Keratinocyte (primary cell): ENCODE results near the gene NPLOC4. TPM values are rescaled to one million over a fixed set of nuclear protein-coding genes. Genes with fewer than 3 reads are reported as not detected.

ENCODE experiments used
- DNase-seq: peaks from one replicate; pipeline ENCODE4 v3.0.0-alpha.2; 2011; ENCODE audit warnings: low read depth, missing footprints, low spot score
- FAIRE-seq: peaks from 2 replicates; lab custom pipeline; 2011; peaks lifted over from hg19 to GRCh38; lab: Jason Lieb, UNC
- H2AFZ ChIP-seq: 2 replicates; pipeline ENCODE4 v1.6.0; 2012; ENCODE audit warnings: low read length, control low read depth, inconsistent platforms; ENCODE audit not compliant: control insufficient read depth
- H3K27ac ChIP-seq: 2 replicates; pipeline ENCODE4 v1.5.1; 2011; ENCODE audit warnings: low read length; ENCODE audit not compliant: control insufficient read depth, insufficient read depth
- H3K27me3 ChIP-seq: 3 replicates; pipeline ENCODE4 v1.6.0; 2011; ENCODE audit warnings: low read length; ENCODE audit not compliant: control insufficient read depth, insufficient read depth; ENCODE audit errors: extremely low read depth
- H3K36me3 ChIP-seq, 2 experiments: 2 replicates in 1 of 2; 3 replicates in 1 of 2; pipeline ENCODE4 v1.5.1; 2011; ENCODE audit warnings: low read length in 2 of 2, mild to moderate bottlenecking in 1 of 2; ENCODE audit not compliant: control insufficient read depth in 2 of 2, insufficient read depth in 2 of 2; ENCODE audit errors: extremely low read depth in 1 of 2
- H3K4me1 ChIP-seq: 3 replicates; pipeline ENCODE4 v1.5.1; 2011; ENCODE audit warnings: low read length; ENCODE audit not compliant: control insufficient read depth, insufficient read depth; ENCODE audit errors: extremely low read depth
- H3K4me2 ChIP-seq: 3 replicates; pipeline ENCODE4 v1.6.0; 2011; ENCODE audit warnings: low read depth, low read length; ENCODE audit not compliant: control insufficient read depth, insufficient read depth; ENCODE audit errors: extremely low read depth
- H3K4me3 ChIP-seq, 3 experiments: fragments of 200-600 bp in 1 of 3; sonication (generic) in 1 of 3; 2 replicates in 2 of 3; 3 replicates in 1 of 3; pipeline ENCODE4 v1.5.1; 2011 to 2016; ENCODE audit warnings: low read length in 3 of 3, mild to moderate bottlenecking in 3 of 3, control low read depth in 2 of 3, inconsistent platforms in 1 of 3, low read depth in 1 of 3, mixed read lengths in 1 of 3, mixed run types in 1 of 3, moderate library complexity in 1 of 3; ENCODE audit not compliant: control insufficient read depth in 2 of 3, insufficient read depth in 2 of 3; ENCODE audit errors: extremely low read depth in 1 of 3
- H3K79me2 ChIP-seq: 2 replicates; pipeline ENCODE4 v1.6.0; 2012; ENCODE audit warnings: low read length; ENCODE audit not compliant: control insufficient read depth, insufficient read depth
- H3K9ac ChIP-seq: 3 replicates; pipeline ENCODE4 v1.6.0; 2011; ENCODE audit warnings: low read length; ENCODE audit not compliant: control insufficient read depth, insufficient read depth; ENCODE audit errors: extremely low read depth
- H3K9me1 ChIP-seq: 3 replicates; pipeline ENCODE4 v1.6.0; 2011; ENCODE audit warnings: low read length; ENCODE audit not compliant: control insufficient read depth, insufficient read depth; ENCODE audit errors: extremely low read depth
- H3K9me3 ChIP-seq: 2 replicates; pipeline ENCODE4 v1.5.1; 2012; ENCODE audit warnings: low read depth, low read length; ENCODE audit not compliant: control insufficient read depth
- H4K20me1 ChIP-seq: 3 replicates; pipeline ENCODE4 v1.6.0; 2011; ENCODE audit warnings: low read length; ENCODE audit not compliant: control insufficient read depth, insufficient read depth; ENCODE audit errors: extremely low read depth
- CTCF ChIP-seq, 3 experiments: IDR thresholded peaks in 1 of 3; conservative IDR thresholded peaks in 1 of 3; optimal IDR thresholded peaks in 1 of 3; 2 replicates in 2 of 3; 3 replicates in 1 of 3; pipeline versions ENCODE3 to v1.5.1; 2011; ENCODE audit warnings: low read length in 3 of 3, mild to moderate bottlenecking in 3 of 3, moderate library complexity in 2 of 3, control low read depth in 1 of 3, inconsistent platforms in 1 of 3; ENCODE audit not compliant: insufficient read depth in 2 of 3; ENCODE audit errors: extremely low read depth in 1 of 3
- EZH2 ChIP-seq: IDR thresholded peaks from one replicate; pipeline ENCODE4 v1.6.1; 2012; ENCODE audit warnings: inconsistent platforms, mild to moderate bottlenecking, low read length, moderate library complexity
- dilution Hi-C: fragments of 300-500 bp; cut with MboI; formaldehyde crosslinking; loops from one replicate; pipeline ENCODE4 v1.7.0; 2020; ENCODE audit warnings: low sequenced_read_pairs; ENCODE audit not compliant: extremely low pct_ligation_motif_present
- polyA plus RNA-seq, 5 experiments: library from polyadenylated mRNA; depleted of rRNA in 3 of 5; stranded (reverse) in 3 of 5; stranded (forward) in 1 of 5; unstranded in 1 of 5; fragments of >200 nt; gene quantifications; 1 replicate in 1 of 5; 2 replicates in 3 of 5; 3 replicates in 1 of 5; pipeline versions ENCODE4 v1.2.1 to v1.2.3, GENCODE V29; 2011 to 2012; ENCODE audit warnings: missing spikeins in 2 of 5, low read depth in 1 of 5, low replicate concordance in 1 of 5

Gene NPLOC4
- polyA plus RNA-seq, 1 donor (not counting 4 experiments of a cell fraction or from before 2014, with no cell fraction given) = 64.0 TPM

GRCh38 chr17:81556863-81557262 is 80.0 kb downstream of the NPLOC4 start:
- no peak for DNase-seq
- Histone ChIP-seq H3K9me3 (no peaks in the 10 kb centered on the region), H3K27ac (no peak overlapping the region), H3K27me3 (no peaks in the 10 kb centered on the region), H4K20me1 (peaks cover 3% of the 10 kb centered on the region), H3K36me3 (peaks cover 19 to 27% of the 10 kb centered on the region in 2 experiments), H2AFZ (no peak overlapping the region), H3K4me1 (peaks cover 13% of the 10 kb centered on the region), H3K79me2 (peaks cover under 1% of the 10 kb centered on the region), H3K9me1 (no peaks in the 10 kb centered on the region), H3K4me3 (no peak overlapping the region), H3K4me2 (no peak overlapping the region), H3K9ac (no peak overlapping the region)
- no peak for TF ChIP-seq EZH2
- TF ChIP-seq CTCF (optimal IDR thresholded peaks at IDR 0.05 in 1 of 3, IDR thresholded peaks at IDR 0.05 in 1 of 3, conservative IDR thresholded peaks at IDR 0.05 in 1 of 3; ENCODE audit: extremely low read depth in 1 of 3, insufficient read depth in 2 of 3, low read length in 3 of 3) = no peak
- FAIRE-seq = no peak
- dilution Hi-C loops = no loop called here

DNA sequence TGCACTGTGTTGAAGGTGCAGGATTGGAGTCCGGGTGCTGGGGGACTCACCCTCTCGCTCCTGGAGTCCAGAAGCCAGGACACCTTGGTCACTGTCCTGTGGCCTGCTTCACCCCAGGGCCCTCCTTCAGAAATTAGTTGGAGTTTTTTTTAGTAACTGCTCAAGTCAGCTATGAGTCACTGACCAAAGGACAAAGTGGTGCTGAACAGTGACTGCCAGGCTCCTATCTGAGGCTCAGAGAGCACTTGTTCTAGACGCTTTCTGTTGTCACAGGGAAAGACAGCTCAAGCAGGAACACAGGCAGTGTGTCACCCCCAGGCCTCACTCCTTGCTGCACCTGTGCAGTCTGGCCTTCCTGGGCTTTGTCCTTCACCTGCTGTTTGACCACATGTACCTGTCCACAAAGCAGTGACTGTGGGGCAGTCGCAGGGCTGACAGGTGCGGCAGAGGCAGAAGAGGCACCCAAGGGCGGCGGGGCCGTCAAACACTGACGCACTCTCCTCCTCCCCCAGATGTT is 80.7 kb downstream of the NPLOC4 start:
- H2AFZ ChIP-seq = no peak overlapping the region
- FAIRE-seq (no peak), DNase-seq (no peak)
- peaks cover 17% of the 10 kb centered on the region for H3K4me1 ChIP-seq
- H3K4me2 ChIP-seq = no peak overlapping the region
- H3K9me3 ChIP-seq = no peaks in the 10 kb centered on the region
- H3K79me2 ChIP-seq = peaks cover 6% of the 10 kb centered on the region
- peaks cover 3% of the 10 kb centered on the region for H4K20me1 ChIP-seq
- TF ChIP-seq CTCF (optimal IDR thresholded peaks at IDR 0.05 in 1 of 3, IDR thresholded peaks at IDR 0.05 in 1 of 3, conservative IDR thresholded peaks at IDR 0.05 in 1 of 3; ENCODE audit: extremely low read depth in 1 of 3, insufficient read depth in 2 of 3, low read length in 3 of 3) (no peak), EZH2 (no peak)
- H3K27ac ChIP-seq = no peak overlapping the region
- H3K9ac ChIP-seq = no peak overlapping the region
- H3K4me3 ChIP-seq = no peak overlapping the region
- H3K27me3 ChIP-seq = no peaks in the 10 kb centered on the region
- peaks cover 19 to 23% of the 10 kb centered on the region in 2 experiments for H3K36me3 ChIP-seq
- no peaks in the 10 kb centered on the region for H3K9me1 ChIP-seq
- dilution Hi-C loops = no loop called here
